Vagina (tissue), 2 donors: ENCODE data around the gene ACTR1A. TPM values are rescaled to one million over a fixed set of nuclear protein-coding genes. Genes with fewer than 3 reads are reported as not detected.

Experiments
- DNase-seq, 2 donors: peaks; one replicate each; pipeline ENCODE4 v3.0.0-alpha.2; 2017; ENCODE audit errors: extremely low spot score in 2 of 2
- H3K27ac ChIP-seq: fragments of 200-600 bp; sonication (generic); one replicate; pipeline ENCODE4 v1.5.1; 2019
- H3K27me3 ChIP-seq: fragments of 200-600 bp; sonication (generic); one replicate; pipeline ENCODE4 v1.5.1; 2019
- H3K36me3 ChIP-seq, 2 donors: fragments of 200-600 bp; sonication (generic); one replicate each; pipeline ENCODE4 v1.5.1; 2017 to 2019
- H3K4me1 ChIP-seq: fragments of 200-600 bp; sonication (generic); one replicate; pipeline ENCODE4 v1.5.1; 2019
- H3K4me3 ChIP-seq, 2 donors: fragments of 200-600 bp; sonication (generic); 1 replicate in 1 of 2; 2 replicates in 1 of 2; pipeline ENCODE4 v1.5.1; 2016 to 2019
- H3K9me3 ChIP-seq: fragments of 200-600 bp; sonication (generic); one replicate; pipeline ENCODE4 v1.5.1; 2019
- CTCF ChIP-seq, 3 experiments: fragments of 450-650 bp in 2 of 3; fragments of 200-600 bp in 1 of 3; sonication (generic) in 1 of 3; IDR thresholded peaks; one replicate each; pipeline ENCODE4 v1.5.1; 2017 to 2019; ENCODE audit warnings: antibody characterized with exemption in 3 of 3, mild to moderate bottlenecking in 2 of 3, moderate library complexity in 2 of 3
- POLR2A ChIP-seq, 2 donors: fragments of 450-650 bp; IDR thresholded peaks; one replicate each; pipeline ENCODE4 v1.6.1; 2017; ENCODE audit warnings: antibody characterized with exemption in 2 of 2, mild to moderate bottlenecking in 2 of 2, moderate library complexity in 2 of 2
- POLR2AphosphoS5 ChIP-seq, 2 donors: sonication (generic); formaldehyde crosslinking; IDR thresholded peaks; one replicate each; pipeline ENCODE4 v1.9.0; 2017; ENCODE audit warnings: antibody characterized with exemption in 2 of 2, mild to moderate bottlenecking in 2 of 2, low read depth in 1 of 2; ENCODE audit not compliant: insufficient read depth in 1 of 2
- intact Hi-C: fragments of 100-400 bp; cut with DNase I; formaldehyde crosslinking; loops from one replicate; pipeline ENCODE4 v1.15.1; 2023
- total RNA-seq: library from RNA; depleted of rRNA; stranded (reverse); fragments of >200 nt; gene quantifications from one replicate; pipeline ENCODE4 v1.2.3, GENCODE V29; 2016

ACTR1A gene
- total RNA-seq, 1 donor from 2014 or later, result 74.2 TPM

DNA sequence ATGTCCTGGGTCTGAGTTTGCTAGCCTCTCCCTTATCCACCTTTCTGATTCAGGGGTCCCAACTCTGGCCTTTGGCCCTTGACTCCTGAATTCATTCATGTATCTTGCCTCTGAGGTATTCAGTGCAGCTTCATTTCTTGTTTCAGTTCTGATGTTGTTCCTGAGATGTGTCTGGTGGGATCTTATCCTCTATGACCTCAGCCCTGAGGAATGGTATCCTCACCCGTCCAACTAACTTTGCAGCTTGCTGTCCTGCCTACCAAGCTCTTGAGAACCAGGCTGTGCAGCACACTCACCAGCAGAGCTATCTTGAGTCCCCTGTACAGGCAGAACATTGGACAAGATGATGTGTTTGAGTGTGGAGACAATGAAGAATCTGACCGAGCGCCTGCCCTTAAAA is 15.0 kb upstream of the ACTR1A start:
- no peak overlapping the region for H3K27ac ChIP-seq
- no peak for TF ChIP-seq POLR2A (IDR thresholded peaks at IDR 0.05)
- no peak for TF ChIP-seq POLR2AphosphoS5 (IDR thresholded peaks at IDR 0.05; ENCODE audit: insufficient read depth in 1 of 2, low read depth in 1 of 2)
- TF ChIP-seq CTCF (IDR thresholded peaks at IDR 0.05), result no peak
- no peaks in the 10 kb centered on the region for H3K9me3 ChIP-seq
- no peaks in the 10 kb centered on the region for H3K27me3 ChIP-seq
- H3K4me3 ChIP-seq, result no peak overlapping the region
- no peak for DNase-seq
- no peaks in the 10 kb centered on the region for H3K4me1 ChIP-seq
- intact Hi-C loops, result no loop called here
- H3K36me3 ChIP-seq, result peaks cover 0 to 16% of the 10 kb centered on the region in 2 donors

DNA sequence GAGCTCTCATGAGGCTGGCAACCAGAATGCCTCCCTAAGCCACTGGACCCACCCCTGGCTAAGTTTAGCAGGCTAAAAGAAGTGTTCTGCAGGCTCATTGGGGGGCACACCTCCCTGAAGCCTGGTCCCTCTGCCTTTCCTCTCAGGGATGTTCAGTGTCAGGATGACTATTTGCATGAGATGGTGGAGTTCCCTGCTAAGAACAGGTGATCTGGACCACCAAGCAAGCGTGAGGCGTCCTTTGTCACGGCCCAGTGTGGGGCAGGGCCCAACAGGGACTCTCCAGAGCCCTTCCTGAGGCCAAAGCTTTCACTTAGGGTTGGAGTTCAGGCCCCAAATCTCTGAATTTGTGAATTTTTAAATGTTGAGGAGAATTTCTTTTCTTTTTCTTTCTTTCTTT is 13.2 kb upstream of the ACTR1A start:
- Histone ChIP-seq H3K9me3 (no peaks in the 10 kb centered on the region), H3K27me3 (no peaks in the 10 kb centered on the region)
- no peak for TF ChIP-seq POLR2A (IDR thresholded peaks at IDR 0.05)

DNA sequence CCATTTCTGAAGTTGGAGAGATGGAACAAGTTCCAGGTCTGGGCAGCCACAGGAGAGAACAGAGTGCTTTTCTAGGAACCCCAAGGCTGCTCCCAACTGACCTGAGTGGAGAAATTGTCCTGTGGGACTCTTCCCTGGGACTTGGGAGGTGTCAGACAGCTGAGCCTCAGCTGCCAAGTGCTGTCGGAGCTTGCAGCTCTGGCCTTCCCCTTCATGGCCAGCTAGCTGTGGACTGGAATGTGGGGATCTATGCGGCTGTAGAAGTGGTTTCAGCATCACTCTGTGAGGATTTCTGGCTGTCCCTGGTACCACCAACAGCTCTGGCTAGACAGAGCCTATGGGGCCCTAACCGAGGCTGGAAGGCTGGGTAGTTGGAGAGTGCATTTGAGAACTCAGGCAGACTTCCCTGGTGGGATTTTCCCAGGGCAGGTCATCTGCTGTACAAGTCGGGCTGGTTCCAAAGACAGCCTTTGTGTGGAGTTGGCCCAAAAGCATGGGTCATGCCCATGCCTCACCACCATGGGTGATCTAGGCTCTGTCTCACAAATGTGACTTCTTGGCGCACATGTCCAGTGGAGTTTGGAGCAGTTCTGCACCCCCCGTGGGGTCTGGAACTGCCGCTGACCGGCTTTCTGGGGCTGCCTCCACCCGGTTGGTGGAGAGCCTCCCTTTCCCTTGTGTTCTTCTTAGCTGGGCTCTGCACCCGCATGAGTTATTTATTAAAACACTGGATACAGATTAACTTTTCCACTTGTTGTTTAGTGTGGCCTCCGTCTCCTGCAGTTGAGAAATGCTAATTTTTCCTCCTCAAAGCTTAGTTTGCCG is 12.2 kb upstream of the ACTR1A start:
- peaks cover 0 to 32% of the 10 kb centered on the region in 2 donors for H3K36me3 ChIP-seq

More for the DNA sequence above, 13.2 kb upstream of the ACTR1A start:
- Histone ChIP-seq H3K4me1 (no peaks in the 10 kb centered on the region), H3K36me3 (peaks cover 0 to 27% of the 10 kb centered on the region in 2 donors), H3K27ac (no peak overlapping the region), H3K4me3 (no peak overlapping the region)
- DNase-seq, result no peak
- intact Hi-C loops, result no loop called here

DNA sequence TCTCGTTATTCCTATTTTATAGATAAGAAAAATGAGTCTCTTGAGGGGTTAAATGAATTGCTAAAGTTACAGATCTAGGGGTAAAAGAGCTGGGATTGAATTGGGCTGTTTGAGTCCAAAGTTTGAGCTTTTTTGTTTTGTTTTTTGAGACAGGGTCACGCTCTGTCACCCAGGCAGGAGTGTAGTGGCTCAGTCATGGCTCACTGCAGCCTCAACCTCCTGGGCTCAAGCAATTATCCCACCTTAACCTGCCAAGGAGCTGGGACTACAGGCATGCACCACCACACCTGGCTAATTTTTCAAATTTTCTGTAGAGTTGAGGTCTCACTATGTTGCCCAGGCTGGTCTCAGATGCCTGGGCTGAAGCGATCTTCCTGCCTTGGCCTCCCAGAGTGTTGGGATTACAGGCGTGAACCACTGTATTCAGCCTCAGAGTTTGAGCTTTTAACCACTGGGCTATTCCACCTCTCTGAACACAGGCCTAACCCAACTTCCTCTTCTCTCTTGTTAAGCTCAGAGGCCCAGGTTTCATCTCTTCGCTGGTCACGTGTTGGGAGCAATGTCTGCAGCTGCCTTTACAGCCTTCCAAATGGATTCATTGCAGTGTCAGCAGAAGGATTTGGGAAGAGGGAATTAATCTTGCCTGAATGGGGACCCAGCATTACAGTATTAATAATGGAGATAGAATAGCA is 9.2 kb upstream of the ACTR1A start:
- Histone ChIP-seq H3K36me3 (peaks cover 0 to 38% of the 10 kb centered on the region in 2 donors), H3K9me3 (no peaks in the 10 kb centered on the region), H3K4me3 (no peak overlapping the region), H3K27me3 (no peaks in the 10 kb centered on the region), H3K27ac (no peak overlapping the region), H3K4me1 (peaks cover 34% of the 10 kb centered on the region)
- TF ChIP-seq CTCF (IDR thresholded peaks at IDR 0.05), result no peak
- no peak for TF ChIP-seq POLR2AphosphoS5 (IDR thresholded peaks at IDR 0.05; ENCODE audit: insufficient read depth in 1 of 2, low read depth in 1 of 2)
- TF ChIP-seq POLR2A (IDR thresholded peaks at IDR 0.05), result no peak
- no peak for DNase-seq
- intact Hi-C loops, result no loop called here

More for the DNA sequence above, 12.2 kb upstream of the ACTR1A start:
- H3K4me3 ChIP-seq, result no peak overlapping the region
- peaks cover 5% of the 10 kb centered on the region for H3K4me1 ChIP-seq
- TF ChIP-seq CTCF (IDR thresholded peaks at IDR 0.05) (no peak), POLR2AphosphoS5 (IDR thresholded peaks at IDR 0.05; ENCODE audit: insufficient read depth in 1 of 2, low read depth in 1 of 2) (no peak), POLR2A (IDR thresholded peaks at IDR 0.05) (no peak)
- intact Hi-C loops, result no loop called here
- no peaks in the 10 kb centered on the region for H3K9me3 ChIP-seq
- no peaks in the 10 kb centered on the region for H3K27me3 ChIP-seq
- no peak for DNase-seq
- H3K27ac ChIP-seq, result no peak overlapping the region

DNA sequence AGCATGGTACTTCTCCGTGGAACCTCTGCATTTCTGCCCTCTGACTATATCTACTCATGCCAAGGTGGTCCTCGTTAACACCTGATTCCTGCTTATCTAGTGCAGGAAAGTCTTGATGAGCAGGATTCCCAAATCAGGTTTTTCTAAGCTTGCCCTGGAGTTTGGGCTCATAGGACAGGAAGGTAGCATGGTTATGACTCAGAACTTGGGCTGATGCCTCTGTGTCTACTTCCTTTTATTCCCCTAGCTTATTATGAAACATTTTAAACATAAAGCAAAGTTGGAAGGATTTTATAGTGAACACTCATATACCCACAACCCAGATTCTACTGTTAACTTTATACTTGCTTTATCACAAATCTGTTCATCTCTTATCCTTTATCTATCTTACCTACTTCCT is 6.9 kb upstream of the ACTR1A start:
- TF ChIP-seq POLR2AphosphoS5 (IDR thresholded peaks at IDR 0.05; ENCODE audit: insufficient read depth in 1 of 2, low read depth in 1 of 2), result no peak
- TF ChIP-seq CTCF (IDR thresholded peaks at IDR 0.05), result no peak
- TF ChIP-seq POLR2A (IDR thresholded peaks at IDR 0.05), result no peak
- Histone ChIP-seq H3K27ac (no peak overlapping the region), H3K27me3 (no peaks in the 10 kb centered on the region), H3K4me1 (peaks cover 53% of the 10 kb centered on the region), H3K36me3 (peaks cover 0 to 38% of the 10 kb centered on the region in 2 donors), H3K4me3 (no peak overlapping the region), H3K9me3 (no peaks in the 10 kb centered on the region)
- intact Hi-C loops, result no loop called here
- DNase-seq, result no peak
